ENCODE data around the gene DHRS7B.
"Not testable (repeated sequence)": the region's sequence is repeated elsewhere in the genome, so short reads cannot be mapped to it uniquely, and the experiment has no call there.

Gene DHRS7B

GRCh38 chr17:21098934-21099689, 27.7 kb upstream of the DHRS7B start:
- Mint-ChIP-seq H3K4me3 (peak overlapping the region; percentile 88), H3K36me3 (no peaks in the 10 kb centered on the region), H3K4me1 (peaks cover 17% of the 10 kb centered on the region), H3K27me3 (no peaks in the 10 kb centered on the region), H3K9me3 (no peaks in the 10 kb centered on the region), H3K27ac (peak overlapping the region; percentile 77)
- ATAC-seq: peak; percentile 99

- H3K36me3 Mint-ChIP-seq: no peaks in the 10 kb centered on the region
- H3K9me3 Mint-ChIP-seq: no peaks in the 10 kb centered on the region
- ATAC-seq: no peak
- H3K4me1 Mint-ChIP-seq: peaks cover 17% of the 10 kb centered on the region
- no peaks in the 10 kb centered on the region for H3K27me3 Mint-ChIP-seq
- H3K27ac Mint-ChIP-seq: no peak overlapping the region
- no peak overlapping the region for H3K4me3 Mint-ChIP-seq
Observed at GRCh38 chr17:21100636-21101035, 26.1 kb upstream of the DHRS7B start.

GRCh38 chr17:21104608-21105007, 22.2 kb upstream of the DHRS7B start:
- Mint-ChIP-seq H3K27ac (no peak overlapping the region), H3K4me1 (peaks cover 7% of the 10 kb centered on the region), H3K9me3 (no peaks in the 10 kb centered on the region), H3K27me3 (no peaks in the 10 kb centered on the region), H3K36me3 (no peaks in the 10 kb centered on the region), H3K4me3 (no peak overlapping the region)
- no peak for ATAC-seq

GRCh38 chr17:21105064-21105894, 21.5 kb upstream of the DHRS7B start:
- Mint-ChIP-seq H3K4me1 (peaks cover under 1% of the 10 kb centered on the region), H3K27me3 (no peaks in the 10 kb centered on the region), H3K27ac (no peak overlapping the region), H3K36me3 (no peaks in the 10 kb centered on the region), H3K4me3 (no peak overlapping the region), H3K9me3 (no peaks in the 10 kb centered on the region)
- ATAC-seq: no peak

GRCh38 chr17:21106316-21106715, 20.4 kb upstream of the DHRS7B start:
- no peak overlapping the region for H3K4me3 Mint-ChIP-seq
- no peak for ATAC-seq
- H3K27ac Mint-ChIP-seq: no peak overlapping the region

GRCh38 chr17:21107067-21107650, 19.6 kb upstream of the DHRS7B start:
- not testable (repeated sequence) for H3K9me3 Mint-ChIP-seq, ATAC-seq, H3K27ac Mint-ChIP-seq, H3K27me3 Mint-ChIP-seq, H3K4me1 Mint-ChIP-seq, H3K36me3 Mint-ChIP-seq, H3K4me3 Mint-ChIP-seq

More at GRCh38 chr17:21106316-21106715, 20.4 kb upstream of the DHRS7B start:
- Mint-ChIP-seq H3K27me3 (no peaks in the 10 kb centered on the region), H3K36me3 (no peaks in the 10 kb centered on the region), H3K9me3 (no peaks in the 10 kb centered on the region), H3K4me1 (no peaks in the 10 kb centered on the region)

- ATAC-seq: no peak
Observed at GRCh38 chr17:21108651-21109050, 18.1 kb upstream of the DHRS7B start.

GRCh38 chr17:21113049-21113690, 13.6 kb upstream of the DHRS7B start:
- no peaks in the 10 kb centered on the region for H3K9me3 Mint-ChIP-seq
- H3K36me3 Mint-ChIP-seq: no peaks in the 10 kb centered on the region
- H3K4me3 Mint-ChIP-seq: no peak overlapping the region
- H3K27me3 Mint-ChIP-seq: no peaks in the 10 kb centered on the region
- no peak overlapping the region for H3K27ac Mint-ChIP-seq
- H3K4me1 Mint-ChIP-seq: no peaks in the 10 kb centered on the region
- ATAC-seq: no peak

More at GRCh38 chr17:21108651-21109050, 18.1 kb upstream of the DHRS7B start:
- no peak overlapping the region for H3K4me3 Mint-ChIP-seq
- no peaks in the 10 kb centered on the region for H3K9me3 Mint-ChIP-seq
- H3K4me1 Mint-ChIP-seq: no peaks in the 10 kb centered on the region
- H3K36me3 Mint-ChIP-seq: no peaks in the 10 kb centered on the region
- H3K27ac Mint-ChIP-seq: no peak overlapping the region
- H3K27me3 Mint-ChIP-seq: no peaks in the 10 kb centered on the region

GRCh38 chr17:21113716-21114115, 13.0 kb upstream of the DHRS7B start:
- Mint-ChIP-seq H3K36me3 (no peaks in the 10 kb centered on the region), H3K27ac (no peak overlapping the region), H3K27me3 (no peaks in the 10 kb centered on the region), H3K4me3 (no peak overlapping the region), H3K4me1 (no peaks in the 10 kb centered on the region), H3K9me3 (no peaks in the 10 kb centered on the region)
- no peak for ATAC-seq

GRCh38 chr17:21114791-21115190, 12.0 kb upstream of the DHRS7B start:
- not testable (repeated sequence) for H3K9me3 Mint-ChIP-seq, H3K4me1 Mint-ChIP-seq, H3K4me3 Mint-ChIP-seq, H3K27me3 Mint-ChIP-seq, ATAC-seq, H3K27ac Mint-ChIP-seq, H3K36me3 Mint-ChIP-seq

GRCh38 chr17:21119247-21119918, 7.4 kb upstream of the DHRS7B start:
- H3K4me3 Mint-ChIP-seq: peak overlapping the region; percentile 16
- H3K27ac Mint-ChIP-seq: no peak overlapping the region
- H3K36me3 Mint-ChIP-seq: no peaks in the 10 kb centered on the region
- no peaks in the 10 kb centered on the region for H3K9me3 Mint-ChIP-seq
- ATAC-seq: peak; percentile 79
- H3K4me1 Mint-ChIP-seq: peaks cover 6% of the 10 kb centered on the region
- no peaks in the 10 kb centered on the region for H3K27me3 Mint-ChIP-seq

GRCh38 chr17:21119919-21120249, 6.9 kb upstream of the DHRS7B start:
- H3K9me3 Mint-ChIP-seq: no peaks in the 10 kb centered on the region
- no peak overlapping the region for H3K4me3 Mint-ChIP-seq
- ATAC-seq: no peak
- no peaks in the 10 kb centered on the region for H3K36me3 Mint-ChIP-seq
- no peaks in the 10 kb centered on the region for H3K27me3 Mint-ChIP-seq
- peaks cover 11% of the 10 kb centered on the region for H3K4me1 Mint-ChIP-seq
- no peak overlapping the region for H3K27ac Mint-ChIP-seq

GRCh38 chr17:21124086-21124485, 2.7 kb upstream of the DHRS7B start:
- no peak for ATAC-seq
- Mint-ChIP-seq H3K27me3 (no peaks in the 10 kb centered on the region), H3K9me3 (no peaks in the 10 kb centered on the region), H3K36me3 (no peaks in the 10 kb centered on the region), H3K27ac (no peak overlapping the region), H3K4me1 (peaks cover 37% of the 10 kb centered on the region), H3K4me3 (no peak overlapping the region)

- H3K27me3 Mint-ChIP-seq: not testable (repeated sequence)
- H3K4me1 Mint-ChIP-seq: peaks cover 35% of the 10 kb centered on the region
Observed at GRCh38 chr17:21124517-21124916, 2.2 kb upstream of the DHRS7B start.

GRCh38 chr17:21125862-21126261, 902 bp upstream of the DHRS7B start:
- H3K4me1 Mint-ChIP-seq: peaks cover 31% of the 10 kb centered on the region
- peak overlapping the region; percentile 86 for H3K27ac Mint-ChIP-seq
- no peaks in the 10 kb centered on the region for H3K36me3 Mint-ChIP-seq
- H3K9me3 Mint-ChIP-seq: no peaks in the 10 kb centered on the region
- H3K27me3 Mint-ChIP-seq: no peaks in the 10 kb centered on the region
- peak overlapping the region; percentile 96 for H3K4me3 Mint-ChIP-seq
- no peak for ATAC-seq

More at GRCh38 chr17:21124517-21124916, 2.2 kb upstream of the DHRS7B start:
- not testable (repeated sequence) for H3K9me3 Mint-ChIP-seq, ATAC-seq, H3K27ac Mint-ChIP-seq, H3K36me3 Mint-ChIP-seq, H3K4me3 Mint-ChIP-seq

Measured in stimulated activated memory B cell treated with anti-CD40 and anti-IgM and Interleukin-4, amounts not matched to agents 10 μg/mL and 1 μg/mL and 100 μg/mL, for 72 hours (primary cell).